Left colon (tissue), 2 donors: ENCODE results near the gene CFAP97. TPM values are rescaled to one million over a fixed set of nuclear protein-coding genes. Genes with fewer than 3 reads are reported as not detected.
"Not testable (repeated sequence)": the region's sequence is repeated elsewhere in the genome, so short reads cannot be mapped to it uniquely, and the experiment has no call there.

ENCODE experiments used
- ATAC-seq: fragments of 200-7000 bp; cut with Tn5 transposase; one replicate; pipeline ENCODE4 v1.9.1; 2020; ENCODE audit warnings: mild to moderate bottlenecking, moderate library complexity
- DNase-seq, 2 donors: peaks; one replicate each; pipeline ENCODE4 v3.0.0-alpha.2; 2020
- intact Hi-C, 2 donors: fragments of 100-400 bp; cut with DNase I in 1 of 2; cut with micrococcal nuclease in 1 of 2; formaldehyde crosslinking; loops; one replicate each; pipeline versions ENCODE4 v1.11.2 to v1.14.0; 2022; cut with DNase I, micrococcal nuclease
- total RNA-seq, 2 donors: library from RNA; stranded (reverse); fragmentation: NEBNext Ultra II Directional; extraction: Animal tissue kit (Norgen Biotek cat#: 25700); gene quantifications; one replicate each; pipeline ENCODE4 v1.2.1, GENCODE V29; 2021
- donor health status: DM: no; HTN: no; CAD: no.
- donor health status: DM: yes; HTN: yes; CAD: no.

CFAP97 gene
- total RNA-seq, 2 donors from 2014 or later: 13.9 to 14.0 TPM

- ATAC-seq (peak; percentile 84), DNase-seq (no peak)
- intact Hi-C loops: loop anchor here in 1 of 2 donors (5.0 to 10.0 kb wide), 2 partner anchors 58 to 155 kb away; no protein-coding TSS in a partner anchor
Measured at GRCh38 chr4:185227131-185227551, 23.3 kb upstream of the CFAP97 start.

GRCh38 chr4:185225940-185226339 lies 22.1 kb upstream of the CFAP97 start:
- ATAC-seq: no peak
- intact Hi-C loops: loop anchor here in 1 of 2 donors (5.0 to 10.0 kb wide), 2 partner anchors 59 to 156 kb away; no protein-coding TSS in a partner anchor
- DNase-seq: no peak

GRCh38 chr4:185224597-185224996 lies 20.8 kb upstream of the CFAP97 start:
- ATAC-seq: no peak
- intact Hi-C loops: loop anchor here in 1 of 2 donors (10.0 kb wide), 1 partner anchor 60 kb away; no protein-coding TSS in a partner anchor
- DNase-seq: no peak

GRCh38 chr4:185222598-185222997 lies 18.8 kb upstream of the CFAP97 start:
- no peak for DNase-seq
- intact Hi-C loops: loop anchor here in 1 of 2 donors (10.0 kb wide), 1 partner anchor 62 kb away; no protein-coding TSS in a partner anchor
- no peak for ATAC-seq

GRCh38 chr4:185221912-185222311 lies 18.1 kb upstream of the CFAP97 start:
- intact Hi-C loops: loop anchor here in 1 of 2 donors (10.0 kb wide), 1 partner anchor 63 kb away; no protein-coding TSS in a partner anchor
- no peak for DNase-seq
- ATAC-seq: no peak

GRCh38 chr4:185221491-185221890 lies 17.7 kb upstream of the CFAP97 start:
- DNase-seq: no peak
- peak; percentile 80 for ATAC-seq
- intact Hi-C loops: loop anchor here in 1 of 2 donors (10.0 kb wide), 1 partner anchor 63 kb away; no protein-coding TSS in a partner anchor

- ATAC-seq (peak; percentile 92), DNase-seq (peak; percentile 48 to 55)
- intact Hi-C loops: loop anchor here in 1 of 2 donors (10.0 kb wide), 1 partner anchor 65 kb away; no protein-coding TSS in a partner anchor
Measured at GRCh38 chr4:185219551-185220344, 15.9 kb upstream of the CFAP97 start.

GRCh38 chr4:185218312-185218711 lies 14.5 kb upstream of the CFAP97 start:
- ATAC-seq (no peak), DNase-seq (no peak)
- intact Hi-C loops: no loop called here

GRCh38 chr4:185217408-185217975 lies 13.7 kb upstream of the CFAP97 start:
- ATAC-seq (no peak), DNase-seq (no peak)
- intact Hi-C loops: no loop called here

GRCh38 chr4:185215261-185215660 lies 11.5 kb upstream of the CFAP97 start:
- DNase-seq (no peak), ATAC-seq (no peak)
- intact Hi-C loops: no loop called here

GRCh38 chr4:185213877-185214276 lies 10.1 kb upstream of the CFAP97 start:
- intact Hi-C loops: no loop called here
- DNase-seq (no peak), ATAC-seq (no peak)

- intact Hi-C loops: no loop called here
- DNase-seq: no peak
Measured at GRCh38 chr4:185212581-185212980, 8.8 kb upstream of the CFAP97 start.

GRCh38 chr4:185211641-185212040 lies 7.8 kb upstream of the CFAP97 start:
- intact Hi-C loops: no loop called here

More at GRCh38 chr4:185212581-185212980, 8.8 kb upstream of the CFAP97 start:
- ATAC-seq: no peak

GRCh38 chr4:185211035-185211434 lies 7.2 kb upstream of the CFAP97 start:
- intact Hi-C loops: no loop called here
- DNase-seq (no peak), ATAC-seq (no peak)

More at GRCh38 chr4:185211641-185212040, 7.8 kb upstream of the CFAP97 start:
- no peak for ATAC-seq
- DNase-seq: no peak

GRCh38 chr4:185210102-185210981 lies 6.5 kb upstream of the CFAP97 start:
- DNase-seq (peak; percentile 58 to 63), ATAC-seq (peak; percentile 28)
- intact Hi-C loops: no loop called here

GRCh38 chr4:185209852-185210101 lies 6.0 kb upstream of the CFAP97 start:
- ATAC-seq: peak; percentile 25
- intact Hi-C loops, DNase-seq: not testable (repeated sequence)

GRCh38 chr4:185209031-185209851 lies 5.4 kb upstream of the CFAP97 start, which contains the start of gene SNX25:
TSS of gene SNX25 (plus strand) at chr4:185209598. CDS start at chr4:185209827, 229 bp downstream.
- intact Hi-C loops: no loop called here
- ATAC-seq: peak; percentile 94
- DNase-seq: peak; percentile 86 to 93

- ATAC-seq (no peak), DNase-seq (no peak)
- intact Hi-C loops: no loop called here
Measured at GRCh38 chr4:185207466-185207865, 3.7 kb upstream of the CFAP97 start.
